NCI-H128 (cell line): ENCODE data around the gene CD2.

Experiments used
- DNase-seq: peaks from one replicate; lab custom pipeline; 2025; ENCODE audit not compliant: unreplicated experiment; lab: John Stamatoyannopoulos, UW

CD2 gene

GRCh38 chr1:116759636-116760035, 5.4 kb downstream of the CD2 start:
- no peak for DNase-seq

GRCh38 chr1:116760487-116760886, 6.3 kb downstream of the CD2 start:
- DNase-seq = no peak

DNA sequence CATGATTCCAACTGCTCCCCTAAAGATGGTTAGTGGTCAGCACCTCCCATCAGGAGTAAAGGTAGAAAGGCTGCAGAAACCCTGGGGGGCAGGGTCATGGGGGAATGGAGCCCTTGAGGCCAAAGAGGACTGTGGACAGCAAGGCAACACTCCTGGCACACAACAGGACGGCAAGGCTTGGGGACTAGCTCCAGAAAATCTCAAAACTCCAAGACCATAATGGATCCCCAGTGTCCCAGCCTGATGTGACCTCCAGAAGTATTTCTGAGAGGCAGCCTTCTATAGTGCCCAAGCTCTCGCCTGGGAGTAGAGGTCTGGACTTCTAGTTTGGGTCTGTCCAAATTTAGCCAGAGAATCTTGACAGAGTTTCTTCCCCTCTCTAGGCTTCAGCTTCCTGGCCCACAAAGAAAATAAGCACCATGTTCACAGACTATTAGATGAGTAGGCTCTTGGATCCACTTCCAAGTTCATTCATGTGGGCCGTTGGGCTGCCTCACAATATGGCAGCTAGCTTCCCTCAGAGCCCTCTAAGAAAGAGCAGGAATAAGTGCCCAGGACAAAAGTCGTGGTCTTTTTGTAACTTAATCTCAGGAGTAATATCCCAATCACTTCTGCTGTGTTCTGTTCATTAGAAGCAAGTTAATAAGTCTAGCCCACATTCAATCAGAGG, 6.9 kb downstream of the CD2 start:
- no peak for DNase-seq

- DNase-seq = no peak
Observed at GRCh38 chr1:116762281-116762680, 8.1 kb downstream of the CD2 start.

DNA sequence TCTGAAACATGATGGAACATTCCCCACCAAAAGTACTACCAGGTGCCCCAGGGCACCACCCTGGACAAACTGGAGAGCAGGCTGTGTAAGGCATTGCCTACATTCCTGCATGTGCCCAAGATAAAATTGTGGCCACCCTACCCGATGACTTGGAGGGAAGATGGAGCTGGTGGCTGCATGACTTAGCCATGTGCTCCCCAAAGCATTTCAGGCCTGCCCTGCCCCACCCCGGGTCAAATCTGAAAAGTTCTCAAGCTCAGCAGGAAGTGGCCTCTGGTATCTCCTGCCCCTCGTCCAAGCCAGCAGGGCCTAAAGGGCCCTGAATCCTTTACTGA, 8.5 kb downstream of the CD2 start:
- DNase-seq = no peak

DNA sequence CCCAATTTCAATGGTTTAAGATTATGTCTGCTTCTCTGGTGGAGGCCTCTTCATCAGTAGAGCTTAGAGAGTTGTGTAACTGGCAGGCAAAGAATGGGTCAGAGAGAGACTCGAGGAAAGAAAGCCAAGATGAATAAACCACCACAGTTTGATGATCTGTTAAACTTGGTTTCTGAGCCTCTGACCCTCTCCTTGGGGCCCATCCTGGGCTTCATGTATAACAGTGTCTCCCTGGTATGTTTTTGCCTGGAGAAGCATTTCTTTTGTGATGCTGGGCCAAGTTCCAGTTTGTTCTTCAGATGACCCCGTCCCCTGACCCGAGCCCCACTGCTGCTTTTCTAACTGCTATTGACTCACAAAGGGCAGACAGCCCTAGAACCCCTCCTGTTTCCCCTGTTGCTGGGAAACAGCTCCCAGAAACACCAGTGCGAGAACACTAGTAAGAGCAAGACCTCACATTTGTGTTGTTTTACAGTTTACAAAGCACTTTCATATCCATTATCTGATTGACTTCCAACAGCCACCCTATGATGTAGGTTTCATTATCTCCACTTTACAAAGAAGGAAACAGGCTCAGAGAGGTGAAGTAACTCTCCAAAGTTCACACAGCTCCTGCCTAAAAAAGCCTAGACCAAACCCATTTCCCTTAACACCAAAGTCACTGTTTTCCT, 9.0 kb downstream of the CD2 start:
- DNase-seq = no peak

DNA sequence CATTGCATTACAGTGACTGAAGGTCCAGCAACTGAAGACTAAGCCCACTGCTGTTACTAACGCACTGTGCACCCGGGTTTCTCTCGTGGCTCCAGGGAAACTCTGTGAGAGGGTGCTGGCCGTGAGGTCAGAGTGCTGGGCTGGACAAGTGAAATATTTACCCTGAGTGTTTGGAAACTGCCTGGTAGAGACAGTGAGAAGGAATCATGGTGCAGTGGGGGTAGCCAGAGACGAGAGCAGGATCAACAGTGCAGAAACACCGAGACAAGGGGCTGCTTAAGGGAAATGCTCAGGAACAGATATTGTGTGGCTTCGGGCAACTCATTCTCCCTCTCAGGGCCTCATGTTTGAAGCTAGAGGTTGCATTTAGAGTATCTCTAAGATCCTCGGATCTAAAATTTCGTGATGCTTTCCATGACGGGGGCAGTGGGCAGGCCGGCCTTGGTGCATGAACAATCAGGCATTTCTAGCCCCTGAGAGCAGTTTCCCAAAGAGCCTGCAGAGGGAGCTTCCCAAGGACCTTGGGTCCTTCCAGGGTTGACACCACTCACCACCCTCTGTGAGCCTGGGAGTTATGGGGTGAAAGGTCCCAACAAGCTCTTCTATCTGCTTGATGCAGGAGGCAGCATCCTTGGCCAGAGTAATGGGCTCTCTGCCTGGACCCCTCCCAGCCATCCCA, 9.7 kb downstream of the CD2 start:
- no peak for DNase-seq

DNA sequence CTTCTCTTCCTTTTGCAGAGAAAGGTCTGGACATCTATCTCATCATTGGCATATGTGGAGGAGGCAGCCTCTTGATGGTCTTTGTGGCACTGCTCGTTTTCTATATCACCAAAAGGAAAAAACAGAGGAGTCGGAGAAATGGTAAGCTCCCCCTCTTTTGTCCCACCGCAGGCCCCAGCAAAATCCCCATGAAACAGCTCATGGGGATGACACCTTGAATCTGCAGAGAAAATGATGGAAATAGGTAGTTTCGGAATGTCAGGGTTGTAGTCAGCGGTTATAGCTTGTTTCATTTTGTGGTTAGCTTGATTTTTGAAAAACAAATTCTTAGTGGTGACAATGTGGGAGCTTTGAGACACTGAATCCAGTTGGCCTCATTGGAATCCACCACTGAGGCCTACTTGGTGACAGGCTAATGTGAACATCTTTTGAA, 10.3 kb downstream of the CD2 start:
- no peak for DNase-seq

GRCh38 chr1:116764906-116765862, 11.0 kb downstream of the CD2 start:
- DNase-seq = no peak

GRCh38 chr1:116765962-116766361, 11.7 kb downstream of the CD2 start:
- DNase-seq = no peak

DNA sequence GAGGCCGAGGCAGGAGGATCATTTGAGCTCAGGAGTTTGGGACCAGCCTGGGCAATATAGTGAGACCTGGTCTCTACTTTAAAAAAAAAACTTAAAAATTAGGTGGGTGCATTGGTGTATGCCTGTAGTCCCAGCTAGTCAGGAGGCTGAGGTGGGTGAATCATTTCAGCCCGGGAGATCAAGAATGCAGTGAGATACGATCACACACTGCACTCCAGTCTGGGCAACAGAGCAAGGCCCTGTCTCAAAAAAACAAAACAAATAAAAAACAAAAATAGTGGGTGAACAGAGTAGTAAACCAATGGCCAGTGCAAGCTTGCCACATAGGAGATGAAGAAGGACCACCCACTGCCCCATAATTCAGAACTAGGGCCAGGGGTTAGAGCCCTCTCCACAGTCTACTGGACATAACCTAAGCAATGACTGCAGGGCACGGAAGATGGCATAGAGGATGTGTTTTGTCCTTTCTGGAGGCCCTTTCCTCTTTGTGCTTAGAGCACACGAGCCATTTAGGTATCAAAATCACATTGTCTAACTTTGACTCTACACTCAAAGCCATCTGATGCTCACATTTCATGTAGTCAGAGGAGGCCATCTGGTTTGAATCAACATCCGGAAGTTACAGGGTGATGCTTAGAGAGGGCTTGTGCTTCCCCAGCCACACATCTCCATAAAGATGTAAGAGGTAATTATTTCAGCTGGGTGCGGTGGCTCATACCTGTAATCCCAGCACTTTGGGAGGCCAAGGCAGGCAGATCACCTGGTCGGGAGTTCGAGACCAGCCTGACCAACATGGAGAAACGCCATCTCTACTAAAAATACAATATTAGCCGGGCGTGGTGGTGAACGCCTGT, 12.6 kb downstream of the CD2 start:
- no peak for DNase-seq

- no peak for DNase-seq
Observed at GRCh38 chr1:116767782-116768382, 13.7 kb downstream of the CD2 start.

DNA sequence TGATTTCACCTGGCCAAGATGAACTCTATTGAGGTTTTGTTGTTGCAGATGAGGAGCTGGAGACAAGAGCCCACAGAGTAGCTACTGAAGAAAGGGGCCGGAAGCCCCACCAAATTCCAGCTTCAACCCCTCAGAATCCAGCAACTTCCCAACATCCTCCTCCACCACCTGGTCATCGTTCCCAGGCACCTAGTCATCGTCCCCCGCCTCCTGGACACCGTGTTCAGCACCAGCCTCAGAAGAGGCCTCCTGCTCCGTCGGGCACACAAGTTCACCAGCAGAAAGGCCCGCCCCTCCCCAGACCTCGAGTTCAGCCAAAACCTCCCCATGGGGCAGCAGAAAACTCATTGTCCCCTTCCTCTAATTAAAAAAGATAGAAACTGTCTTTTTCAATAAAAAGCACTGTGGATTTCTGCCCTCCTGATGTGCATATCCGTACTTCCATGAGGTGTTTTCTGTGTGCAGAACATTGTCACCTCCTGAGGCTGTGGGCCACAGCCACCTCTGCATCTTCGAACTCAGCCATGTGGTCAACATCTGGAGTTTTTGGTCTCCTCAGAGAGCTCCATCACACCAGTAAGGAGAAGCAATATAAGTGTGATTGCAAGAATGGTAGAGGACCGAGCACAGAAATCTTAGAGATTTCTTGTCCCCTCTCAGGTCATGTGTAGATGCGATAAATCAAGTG, 14.3 kb downstream of the CD2 start:
- no peak for DNase-seq

GRCh38 chr1:116769104-116769452, 14.8 kb downstream of the CD2 start:
- no peak for DNase-seq

- no peak for DNase-seq
Observed at GRCh38 chr1:116769561-116769977, 15.3 kb downstream of the CD2 start.

- no peak for DNase-seq
Observed at GRCh38 chr1:116769994-116770393, 15.8 kb downstream of the CD2 start.

DNA sequence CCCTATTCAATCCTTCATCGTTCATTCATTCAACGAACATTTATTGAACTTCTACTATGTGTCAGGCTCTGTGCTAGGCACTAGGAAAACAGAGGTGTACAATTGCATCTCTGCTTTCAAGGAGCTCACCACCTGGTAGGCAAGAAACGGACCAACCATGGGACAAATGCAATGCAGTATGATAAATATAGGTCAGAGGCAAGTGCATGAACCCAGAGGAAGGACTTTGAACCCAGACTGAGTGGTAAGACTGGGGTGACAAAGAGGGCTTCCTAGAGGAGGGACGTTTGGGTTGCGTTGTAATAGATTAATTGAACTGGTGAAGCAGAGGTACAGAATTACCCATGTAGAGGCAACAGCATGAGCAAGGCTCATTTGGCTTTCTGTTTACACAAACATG, 16.4 kb downstream of the CD2 start:
- DNase-seq = no peak

DNA sequence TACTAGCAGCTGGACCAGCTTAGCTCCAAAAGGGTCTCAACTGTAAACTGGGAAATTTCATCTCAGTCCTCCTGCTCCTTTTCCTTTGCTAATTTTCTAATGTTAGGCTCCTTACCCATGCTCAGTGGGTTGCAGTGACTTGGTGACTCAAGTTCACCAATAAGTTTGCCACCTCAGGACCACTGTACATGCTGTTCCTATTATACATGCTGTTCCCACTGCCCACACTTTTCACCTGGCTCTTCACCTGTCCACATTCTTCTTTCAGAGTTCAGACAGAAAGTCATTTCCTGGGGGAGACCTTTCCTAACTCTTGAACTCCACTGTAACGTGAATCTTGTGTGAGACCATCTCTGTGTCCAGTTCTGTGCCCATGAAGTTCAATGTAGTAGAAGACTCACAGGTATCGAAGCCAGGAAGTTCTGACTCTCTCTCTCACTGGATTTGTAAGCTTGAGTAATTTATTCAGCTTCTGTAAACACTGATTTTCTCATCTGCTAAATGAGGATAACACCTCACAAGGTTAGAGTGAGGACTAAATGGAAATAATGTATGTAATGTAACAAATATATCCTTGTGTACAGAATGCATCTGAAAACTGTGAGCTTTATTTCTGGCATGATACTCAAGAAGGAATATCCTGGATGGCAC, 17.9 kb downstream of the CD2 start:
- DNase-seq = no peak

- no peak for DNase-seq
Observed at GRCh38 chr1:116772648-116773045, 18.4 kb downstream of the CD2 start.
